IMR-90 (cell line): ENCODE data around the gene TTC27. TPM values are rescaled to one million over a fixed set of nuclear protein-coding genes. Genes with fewer than 3 reads are reported as not detected.

ENCODE experiments used
- ATAC-seq: fragments of 200-7000 bp; cut with Tn5 transposase; 2 replicates; pipeline ENCODE4 v1.9.1; 2020; ENCODE audit warnings: low read depth, mild to moderate bottlenecking, moderate library complexity
- BruUV-seq: library from RNA; stranded (reverse); fragments of 400-500 nt; replicated peaks from 2 replicates; lab custom pipeline; 2021; lab: Mats Ljungman, UMichigan
- CTCF ChIA-PET: fragments of 300-600 bp; formaldehyde crosslinking; extraction: SDS; loops from one replicate; lab custom pipeline; 2021; ENCODE audit warnings: antibody characterized with exemption; lab: Yijun Ruan, JAX
- POLR2A ChIA-PET: fragments of 300-600 bp; sonication (Branson Sonifier 250); formaldehyde crosslinking; loops from one replicate; lab custom pipeline; 2022; ENCODE audit warnings: antibody characterized with exemption; ENCODE audit not compliant: unreplicated experiment; lab: Charles Lee
- DNase-seq: peaks from one replicate; pipeline ENCODE4 v3.0.0; 2013
- H2AFZ ChIP-seq: replicated peaks from 2 replicates; pipeline ENCODE3; 2013; ENCODE audit warnings: low read length, mild to moderate bottlenecking; ENCODE audit not compliant: poor library complexity
- H2AK5ac ChIP-seq: 2 replicates; pipeline ENCODE4 v1.6.1; 2013; ENCODE audit warnings: low read depth, low read length, inconsistent platforms
- H2AK9ac ChIP-seq: replicated peaks from 2 replicates; pipeline ENCODE3; 2013; ENCODE audit warnings: mild to moderate bottlenecking, low read depth, low read length, moderate library complexity; ENCODE audit not compliant: poor library complexity
- H2BK120ac ChIP-seq: 2 replicates; pipeline ENCODE4 v1.6.1; 2013; ENCODE audit warnings: low read depth, low read length, inconsistent platforms
- H2BK15ac ChIP-seq: 3 replicates; pipeline ENCODE4 v1.6.1; 2013; ENCODE audit warnings: low read depth, low read length, inconsistent platforms
- H2BK20ac ChIP-seq: 2 replicates; pipeline ENCODE4 v1.6.1; 2013; ENCODE audit warnings: low read depth, mild to moderate bottlenecking, inconsistent platforms, low read length, moderate library complexity
- H2BK5ac ChIP-seq: 2 replicates; pipeline ENCODE4 v1.6.1; 2013; ENCODE audit warnings: mild to moderate bottlenecking, low read depth, low read length, inconsistent platforms; ENCODE audit not compliant: poor library complexity, severe bottlenecking
- H3K14ac ChIP-seq: replicated peaks from 2 replicates; pipeline ENCODE4 v1.6.1; 2013; ENCODE audit warnings: low read depth, low read length, inconsistent platforms
- H3K18ac ChIP-seq: 2 replicates; pipeline ENCODE4 v1.6.1; 2013; ENCODE audit warnings: low read depth, low read length, control low read depth
- H3K23ac ChIP-seq: 2 replicates; pipeline ENCODE4 v1.6.1; 2013; ENCODE audit warnings: low read depth, low read length, inconsistent platforms
- H3K27ac ChIP-seq: 2 replicates; pipeline ENCODE4 v1.5.1; 2013; ENCODE audit warnings: mild to moderate bottlenecking, control low read depth, low read length; ENCODE audit not compliant: insufficient read depth
- H3K27me3 ChIP-seq: 2 replicates; pipeline ENCODE4 v1.6.1; 2013; ENCODE audit warnings: low read length; ENCODE audit not compliant: control insufficient read depth, insufficient read depth
- H3K36me3 ChIP-seq: 2 replicates; pipeline ENCODE4 v1.6.1; 2013; ENCODE audit warnings: low read length, mixed read lengths; ENCODE audit not compliant: control insufficient read depth, insufficient read depth
- H3K4ac ChIP-seq: 2 replicates; pipeline ENCODE4 v1.6.1; 2013; ENCODE audit warnings: low read depth, low read length, inconsistent platforms
- H3K4me1 ChIP-seq: 2 replicates; pipeline ENCODE4 v1.6.1; 2013; ENCODE audit warnings: low read length, mixed read lengths; ENCODE audit not compliant: control insufficient read depth, insufficient read depth
- H3K4me2 ChIP-seq: 2 replicates; pipeline ENCODE4 v1.6.1; 2013; ENCODE audit warnings: low read depth, mild to moderate bottlenecking, control low read depth, low read length, moderate library complexity
- H3K4me3 ChIP-seq: 2 replicates; pipeline ENCODE4 v1.5.1; 2013; ENCODE audit warnings: low read depth, mild to moderate bottlenecking, control low read depth, low read length, moderate library complexity; ENCODE audit not compliant: insufficient read depth
- H3K56ac ChIP-seq: 2 replicates; pipeline ENCODE4 v1.6.1; 2013; ENCODE audit warnings: low read length, inconsistent platforms; ENCODE audit not compliant: insufficient read depth; ENCODE audit errors: extremely low read depth
- H3K79me1 ChIP-seq, 2 experiments: 2 replicates each; pipeline ENCODE4 v1.6.1; 2013; ENCODE audit warnings: low read length in 2 of 2, inconsistent platforms in 1 of 2, low read depth in 1 of 2
- H3K9ac ChIP-seq: 2 replicates; pipeline ENCODE4 v1.6.1; 2013; ENCODE audit warnings: low read depth, low read length, control low read depth
- H3K9me1 ChIP-seq: 2 replicates; pipeline ENCODE4 v1.6.1; 2013; ENCODE audit warnings: low read length, inconsistent platforms; ENCODE audit not compliant: insufficient read depth
- H3K9me3 ChIP-seq: 2 replicates; pipeline ENCODE4 v1.6.1; 2013; ENCODE audit warnings: low read length; ENCODE audit not compliant: control insufficient read depth, insufficient read depth
- H4K20me1 ChIP-seq: 2 replicates; pipeline ENCODE4 v1.6.1; 2013; ENCODE audit warnings: low read length, inconsistent platforms; ENCODE audit not compliant: insufficient read depth
- H4K5ac ChIP-seq: 2 replicates; pipeline ENCODE4 v1.6.1; 2013; ENCODE audit warnings: mild to moderate bottlenecking, low read depth, low read length, control low read depth
- H4K8ac ChIP-seq, 2 experiments: 2 replicates each; pipeline ENCODE4 v1.6.1; 2013; ENCODE audit warnings: low read depth in 2 of 2, low read length in 2 of 2, control low read depth in 1 of 2, inconsistent platforms in 1 of 2
- H4K91ac ChIP-seq: 2 replicates; pipeline ENCODE4 v1.6.1; 2013; ENCODE audit warnings: low read depth, low read length, inconsistent platforms; ENCODE audit not compliant: insufficient read depth
- BHLHE40 ChIP-seq: fragments of 150-350 bp; IDR thresholded peaks from 2 replicates; pipeline ENCODE4 v1.6.1; 2016; ENCODE audit warnings: mild to moderate bottlenecking, low read depth, low read length
- CEBPB ChIP-seq: IDR thresholded peaks from 2 replicates; pipeline ENCODE4 v1.6.1; 2012; ENCODE audit warnings: low read depth, low read length, improper control_type of control experiment
- CHD1 ChIP-seq: IDR thresholded peaks from 2 replicates; pipeline ENCODE4 v1.6.1; 2012; ENCODE audit warnings: low read depth, low read length, improper control_type of control experiment
- FOS ChIP-seq: fragments of 150-350 bp; IDR thresholded peaks from 2 replicates; pipeline ENCODE4 v1.6.1; 2016; ENCODE audit warnings: low read depth, low read length
- MAFK ChIP-seq: IDR thresholded peaks from 2 replicates; pipeline ENCODE4 v1.6.1; 2012; ENCODE audit warnings: low read depth, low read length, improper control_type of control experiment
- MAZ ChIP-seq: IDR thresholded peaks from 2 replicates; pipeline ENCODE4 v1.6.1; 2012; ENCODE audit warnings: low read depth, mild to moderate bottlenecking, low read length, improper control_type of control experiment, moderate library complexity, borderline replicate concordance
- RCOR1 ChIP-seq: IDR thresholded peaks from 2 replicates; pipeline ENCODE4 v1.6.1; 2012; ENCODE audit warnings: mild to moderate bottlenecking, low read length, improper control_type of control experiment; ENCODE audit not compliant: insufficient replicate concordance
- RFX5 ChIP-seq: IDR thresholded peaks from 2 replicates; pipeline ENCODE4 v1.8.0; 2012; ENCODE audit warnings: low read depth, mild to moderate bottlenecking, low read length, moderate library complexity
- SMC3 ChIP-seq: fragments of 150-350 bp; IDR thresholded peaks from 2 replicates; pipeline ENCODE4 v1.6.1; 2016; ENCODE audit warnings: low read depth, mild to moderate bottlenecking, antibody characterized with exemption, low read length, moderate library complexity
- USF2 ChIP-seq: fragments of 150-350 bp; IDR thresholded peaks from 2 replicates; pipeline ENCODE4 v1.6.1; 2017; ENCODE audit warnings: mild to moderate bottlenecking, antibody characterized with exemption, low read length, low read depth
- WGBS, 2 experiments: methylation state at CpG; one replicate each; pipeline versions ENCODE4 v1.1.5 to v1.1.7; 2013; ENCODE audit warnings: missing lambda C conversion rate in 2 of 2; ENCODE audit not compliant: insufficient read length in 1 of 2; ENCODE audit errors: extremely low coverage in 2 of 2; 5-methylcytosine and 5-hydroxymethylcytosine counted together
- dilution Hi-C: fragments of 300-500 bp; cut with HindIII; formaldehyde crosslinking; loops from one replicate; pipeline ENCODE4 v1.14.3; 2018; ENCODE audit warnings: low sequenced_read_pairs; ENCODE audit not compliant: unreplicated experiment
- in situ Hi-C: fragments of 300-500 bp; cut with MboI; formaldehyde crosslinking; loops from 3 replicates; pipeline ENCODE4 v1.14.3; 2019; ENCODE audit warnings: low sequenced_read_pairs, inconsistent platforms, mixed read lengths
- intact Hi-C: fragments of 100-400 bp; cut with micrococcal nuclease; formaldehyde crosslinking; loops from 2 replicates; pipeline ENCODE4 v1.10.0; 2022
- polyA plus RNA-seq, 3 experiments: library from polyadenylated mRNA; depleted of rRNA; stranded (reverse); fragments of >200 nt; gene quantifications; 2 replicates each; pipeline ENCODE4 v1.2.3, GENCODE V29; 2012; ENCODE audit warnings: low replicate concordance in 1 of 3
- total RNA-seq: library from RNA; depleted of rRNA; stranded (reverse); fragments of >200 nt; gene quantifications from 2 replicates; pipeline ENCODE4 v1.2.3, GENCODE V29; 2012
- TF ChIP-seq, protein P1 (sequence below): fragments of 150-350 bp; IDR thresholded peaks from 2 replicates; pipeline ENCODE4 v1.6.1; 2016; ENCODE audit warnings: low read depth, mild to moderate bottlenecking, low read length, moderate library complexity, borderline replicate concordance

Gene TTC27
- total and polyA plus RNA-seq, 2 of the 4 experiments (the other 2 are of a cell fraction), result 12.7 to 30.5 TPM

GRCh38 chr2:32711908-32712501 is 84.2 kb downstream of the TTC27 start (continued):
- TF ChIP-seq, protein P1, sequence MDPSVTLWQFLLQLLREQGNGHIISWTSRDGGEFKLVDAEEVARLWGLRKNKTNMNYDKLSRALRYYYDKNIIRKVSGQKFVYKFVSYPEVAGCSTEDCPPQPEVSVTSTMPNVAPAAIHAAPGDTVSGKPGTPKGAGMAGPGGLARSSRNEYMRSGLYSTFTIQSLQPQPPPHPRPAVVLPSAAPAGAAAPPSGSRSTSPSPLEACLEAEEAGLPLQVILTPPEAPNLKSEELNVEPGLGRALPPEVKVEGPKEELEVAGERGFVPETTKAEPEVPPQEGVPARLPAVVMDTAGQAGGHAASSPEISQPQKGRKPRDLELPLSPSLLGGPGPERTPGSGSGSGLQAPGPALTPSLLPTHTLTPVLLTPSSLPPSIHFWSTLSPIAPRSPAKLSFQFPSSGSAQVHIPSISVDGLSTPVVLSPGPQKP, result no peak

DNA sequence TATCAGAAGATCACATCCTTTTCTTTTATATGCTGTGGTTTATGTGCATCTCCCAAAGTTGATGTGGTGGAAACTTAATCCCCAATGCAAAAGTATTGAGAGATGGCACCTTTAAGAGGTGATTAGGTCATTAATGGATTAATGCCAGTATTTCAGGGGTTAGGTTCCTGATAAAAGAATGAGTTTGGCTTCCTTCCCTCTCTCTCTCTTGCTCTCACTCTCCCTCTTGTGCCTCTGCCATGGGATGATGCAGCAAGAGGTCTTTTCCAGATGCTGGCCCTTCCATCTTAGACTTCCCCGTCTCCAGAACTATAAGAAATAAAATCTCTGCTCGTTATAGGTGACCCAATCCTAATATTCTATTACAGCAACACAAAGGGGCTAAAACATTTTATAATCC is 85.0 kb downstream of the TTC27 start:
- DNase-seq, result peak; percentile 40
- WGBS, 2 experiments, result no CpG with 5 or more reads among the region's 2 CpGs
- TF ChIP-seq SMC3 (no peak), FOS (no peak), USF2 (no peak), CHD1 (no peak), BHLHE40 (no peak), RCOR1 (no peak), CEBPB (no peak), RFX5 (no peak), MAZ (no peak), MAFK (no peak)
- TF ChIP-seq, protein P1, result no peak

More for the DNA sequence above, 85.0 kb downstream of the TTC27 start:
- ATAC-seq, result no peak
- Histone ChIP-seq H3K27me3 (no peaks in the 10 kb centered on the region), H3K4me3 (no peak overlapping the region), H2AFZ (no peak overlapping the region), H3K4me2 (no peak overlapping the region), H3K4ac (no peak overlapping the region), H3K36me3 (peaks cover 2% of the 10 kb centered on the region; the same call in 1 of the 2 replicates), H4K8ac (no peak overlapping the region), H3K18ac (no peak overlapping the region), H3K56ac (no peak overlapping the region), H2BK120ac (no peak overlapping the region), H3K4me1 (peaks cover 3% of the 10 kb centered on the region), H3K14ac (no peak overlapping the region), H3K23ac (no peak overlapping the region), H3K9me3 (no peaks in the 10 kb centered on the region), H3K27ac (no peak overlapping the region), H4K20me1 (no peaks in the 10 kb centered on the region), H4K91ac (no peak overlapping the region), H3K9ac (no peak overlapping the region), H2AK9ac (no peak overlapping the region), H2AK5ac (no peak overlapping the region), H3K79me1 (peaks cover 5 to 9% of the 10 kb centered on the region in 2 experiments; a peak in 3 of 4 replicates), H2BK5ac (no peak overlapping the region), H4K5ac (no peak overlapping the region), H2BK20ac (no peak overlapping the region), H2BK15ac (no peak overlapping the region), H3K9me1 (0 out of 2 replicates have a peak, but pooled peaks cover 3% of the 10 kb centered on the region)
- no TSS peak for BruUV-seq
- ChIA-PET POLR2A (no interaction called here), CTCF (interaction anchor here (1.0 kb wide), 1 partner anchor 16 kb away, joined by 3 read pairs; no protein-coding TSS in a partner anchor)
- dilution Hi-C loops, result no loop called here
- intact Hi-C loops, result no loop called here
- in situ Hi-C loops, result no loop called here
